WTC11 (cell line): ENCODE data around the gene CCL26.

Experiments
- ATF1 ChIP-seq: sonication (generic); formaldehyde crosslinking; IDR thresholded peaks from 2 replicates; pipeline ENCODE4 v1.8.1; 2023; ENCODE audit warnings: mild to moderate bottlenecking, moderate library complexity, missing genetic modification reagents
- RELA ChIP-seq: sonication (generic); formaldehyde crosslinking; IDR thresholded peaks from 2 replicates; pipeline ENCODE4 v1.8.1; 2022; ENCODE audit warnings: missing genetic modification reagents, mild to moderate bottlenecking, borderline replicate concordance
- TF ChIP-seq, protein P1 (sequence below): fragments of 200-600 bp; IDR thresholded peaks from 2 replicates; pipeline ENCODE4 v1.8.0; 2022; ENCODE audit warnings: antibody characterized with exemption
- TF ChIP-seq, protein P2 (sequence below): sonication (generic); formaldehyde crosslinking; IDR thresholded peaks from 2 replicates; pipeline ENCODE4 v1.8.0; 2022; ENCODE audit warnings: mild to moderate bottlenecking, missing genetic modification reagents
- TF ChIP-seq, protein P3 (sequence below): sonication (generic); formaldehyde crosslinking; IDR thresholded peaks from 2 replicates; pipeline ENCODE4 v1.8.0; 2022; ENCODE audit warnings: mild to moderate bottlenecking, missing genetic modification reagents

DNA sequence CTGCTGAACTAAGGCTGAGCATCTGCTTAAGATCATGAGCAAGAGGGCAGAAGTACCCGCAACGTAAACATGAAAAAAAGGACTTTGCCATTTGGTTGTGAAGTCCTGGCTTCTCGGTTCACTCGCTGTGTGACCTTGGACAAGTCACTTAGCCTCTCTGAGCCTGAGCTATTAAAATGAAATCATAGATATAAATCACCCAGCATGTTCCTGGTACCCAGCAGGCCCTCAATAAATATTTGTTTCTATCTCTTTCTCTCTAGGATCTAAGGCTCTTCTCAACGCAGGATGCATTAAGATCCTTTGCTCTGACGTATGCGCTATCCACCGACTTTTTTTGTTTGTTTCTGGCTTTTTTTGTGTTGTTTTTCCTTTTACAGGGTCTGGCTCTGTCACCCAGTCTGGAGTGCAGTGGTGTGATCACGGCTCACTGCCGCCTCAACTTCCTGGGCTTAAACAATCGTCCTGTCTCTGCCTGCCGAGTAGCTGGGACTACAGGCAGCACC lies 39.9 kb downstream of the CCL26 start:
- TF ChIP-seq, protein P1, sequence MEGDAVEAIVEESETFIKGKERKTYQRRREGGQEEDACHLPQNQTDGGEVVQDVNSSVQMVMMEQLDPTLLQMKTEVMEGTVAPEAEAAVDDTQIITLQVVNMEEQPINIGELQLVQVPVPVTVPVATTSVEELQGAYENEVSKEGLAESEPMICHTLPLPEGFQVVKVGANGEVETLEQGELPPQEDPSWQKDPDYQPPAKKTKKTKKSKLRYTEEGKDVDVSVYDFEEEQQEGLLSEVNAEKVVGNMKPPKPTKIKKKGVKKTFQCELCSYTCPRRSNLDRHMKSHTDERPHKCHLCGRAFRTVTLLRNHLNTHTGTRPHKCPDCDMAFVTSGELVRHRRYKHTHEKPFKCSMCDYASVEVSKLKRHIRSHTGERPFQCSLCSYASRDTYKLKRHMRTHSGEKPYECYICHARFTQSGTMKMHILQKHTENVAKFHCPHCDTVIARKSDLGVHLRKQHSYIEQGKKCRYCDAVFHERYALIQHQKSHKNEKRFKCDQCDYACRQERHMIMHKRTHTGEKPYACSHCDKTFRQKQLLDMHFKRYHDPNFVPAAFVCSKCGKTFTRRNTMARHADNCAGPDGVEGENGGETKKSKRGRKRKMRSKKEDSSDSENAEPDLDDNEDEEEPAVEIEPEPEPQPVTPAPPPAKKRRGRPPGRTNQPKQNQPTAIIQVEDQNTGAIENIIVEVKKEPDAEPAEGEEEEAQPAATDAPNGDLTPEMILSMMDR, result no peak
- TF ChIP-seq ATF1 (CRISPR knock-in tag), result no peak
- TF ChIP-seq, protein P2, sequence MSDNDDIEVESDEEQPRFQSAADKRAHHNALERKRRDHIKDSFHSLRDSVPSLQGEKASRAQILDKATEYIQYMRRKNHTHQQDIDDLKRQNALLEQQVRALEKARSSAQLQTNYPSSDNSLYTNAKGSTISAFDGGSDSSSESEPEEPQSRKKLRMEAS (CRISPR knock-in tag), result no peak
- TF ChIP-seq, protein P3, sequence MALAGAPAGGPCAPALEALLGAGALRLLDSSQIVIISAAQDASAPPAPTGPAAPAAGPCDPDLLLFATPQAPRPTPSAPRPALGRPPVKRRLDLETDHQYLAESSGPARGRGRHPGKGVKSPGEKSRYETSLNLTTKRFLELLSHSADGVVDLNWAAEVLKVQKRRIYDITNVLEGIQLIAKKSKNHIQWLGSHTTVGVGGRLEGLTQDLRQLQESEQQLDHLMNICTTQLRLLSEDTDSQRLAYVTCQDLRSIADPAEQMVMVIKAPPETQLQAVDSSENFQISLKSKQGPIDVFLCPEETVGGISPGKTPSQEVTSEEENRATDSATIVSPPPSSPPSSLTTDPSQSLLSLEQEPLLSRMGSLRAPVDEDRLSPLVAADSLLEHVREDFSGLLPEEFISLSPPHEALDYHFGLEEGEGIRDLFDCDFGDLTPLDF (CRISPR knock-in tag), result no peak
- no peak for TF ChIP-seq RELA (CRISPR knock-in tag)
